ENCODE data around the gene MTAP.

MTAP gene

GRCh38 chr9:21985964-21986667, 183.7 kb downstream of the MTAP start:
- Histone ChIP-seq H3K27ac (no peak overlapping the region), H3K4me3 (no peak overlapping the region)

Measured in skin epidermis (tissue), 12 donors.